ENCODE data around the gene BRPF3. TPM values are rescaled to one million over a fixed set of nuclear protein-coding genes. Genes with fewer than 3 reads are reported as not detected.

BRPF3 gene
- total RNA-seq, 1 donor from 2014 or later = 18.0 TPM

DNA sequence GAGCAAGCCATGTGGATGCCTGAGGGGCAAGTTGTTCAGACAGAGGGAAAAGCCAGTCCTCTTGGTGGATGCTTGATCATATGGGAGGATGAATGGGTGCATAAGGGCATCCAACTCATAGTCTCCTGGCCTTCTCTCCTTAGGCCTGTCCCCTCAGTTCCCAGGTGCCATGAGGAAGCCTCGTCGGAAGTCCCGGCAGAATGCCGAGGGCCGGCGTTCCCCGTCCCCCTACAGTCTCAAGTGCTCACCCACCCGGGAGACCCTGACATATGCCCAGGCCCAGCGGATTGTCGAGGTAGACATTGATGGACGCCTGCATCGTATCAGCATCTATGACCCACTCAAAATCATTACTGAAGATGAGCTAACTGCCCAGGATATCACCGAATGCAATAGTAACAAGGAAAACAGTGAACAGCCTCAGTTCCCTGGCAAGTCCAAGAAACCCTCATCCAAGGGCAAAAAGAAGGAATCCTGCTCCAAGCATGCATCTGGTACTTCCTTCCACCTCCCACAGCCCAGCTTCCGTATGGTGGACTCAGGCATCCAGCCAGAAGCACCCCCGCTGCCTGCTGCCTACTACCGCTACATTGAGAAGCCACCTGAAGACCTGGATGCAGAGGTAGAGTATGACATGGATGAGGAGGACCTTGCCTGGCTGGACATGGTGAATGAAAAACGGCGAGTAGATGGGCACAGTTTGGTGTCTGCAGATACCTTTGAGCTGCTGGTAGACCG, 3.8 kb downstream of the BRPF3 start:
- no peak for DNase-seq
- Histone ChIP-seq H3K9me3 (replicated peaks) (no peaks in the 10 kb centered on the region), H3K27me3 (ENCODE audit: low read depth) (no peaks in the 10 kb centered on the region), H3K36me3 (peaks cover 51% of the 10 kb centered on the region), H3K4me3 (no peak overlapping the region), H3K4me1 (peaks cover 45% of the 10 kb centered on the region), H3K27ac (replicated peaks) (no peak overlapping the region)
- intact Hi-C loops (cut with micrococcal nuclease) = no loop called here
- TF ChIP-seq, protein P1, sequence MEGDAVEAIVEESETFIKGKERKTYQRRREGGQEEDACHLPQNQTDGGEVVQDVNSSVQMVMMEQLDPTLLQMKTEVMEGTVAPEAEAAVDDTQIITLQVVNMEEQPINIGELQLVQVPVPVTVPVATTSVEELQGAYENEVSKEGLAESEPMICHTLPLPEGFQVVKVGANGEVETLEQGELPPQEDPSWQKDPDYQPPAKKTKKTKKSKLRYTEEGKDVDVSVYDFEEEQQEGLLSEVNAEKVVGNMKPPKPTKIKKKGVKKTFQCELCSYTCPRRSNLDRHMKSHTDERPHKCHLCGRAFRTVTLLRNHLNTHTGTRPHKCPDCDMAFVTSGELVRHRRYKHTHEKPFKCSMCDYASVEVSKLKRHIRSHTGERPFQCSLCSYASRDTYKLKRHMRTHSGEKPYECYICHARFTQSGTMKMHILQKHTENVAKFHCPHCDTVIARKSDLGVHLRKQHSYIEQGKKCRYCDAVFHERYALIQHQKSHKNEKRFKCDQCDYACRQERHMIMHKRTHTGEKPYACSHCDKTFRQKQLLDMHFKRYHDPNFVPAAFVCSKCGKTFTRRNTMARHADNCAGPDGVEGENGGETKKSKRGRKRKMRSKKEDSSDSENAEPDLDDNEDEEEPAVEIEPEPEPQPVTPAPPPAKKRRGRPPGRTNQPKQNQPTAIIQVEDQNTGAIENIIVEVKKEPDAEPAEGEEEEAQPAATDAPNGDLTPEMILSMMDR (IDR thresholded peaks at IDR 0.05; ENCODE audit: borderline replicate concordance) = no peak

DNA sequence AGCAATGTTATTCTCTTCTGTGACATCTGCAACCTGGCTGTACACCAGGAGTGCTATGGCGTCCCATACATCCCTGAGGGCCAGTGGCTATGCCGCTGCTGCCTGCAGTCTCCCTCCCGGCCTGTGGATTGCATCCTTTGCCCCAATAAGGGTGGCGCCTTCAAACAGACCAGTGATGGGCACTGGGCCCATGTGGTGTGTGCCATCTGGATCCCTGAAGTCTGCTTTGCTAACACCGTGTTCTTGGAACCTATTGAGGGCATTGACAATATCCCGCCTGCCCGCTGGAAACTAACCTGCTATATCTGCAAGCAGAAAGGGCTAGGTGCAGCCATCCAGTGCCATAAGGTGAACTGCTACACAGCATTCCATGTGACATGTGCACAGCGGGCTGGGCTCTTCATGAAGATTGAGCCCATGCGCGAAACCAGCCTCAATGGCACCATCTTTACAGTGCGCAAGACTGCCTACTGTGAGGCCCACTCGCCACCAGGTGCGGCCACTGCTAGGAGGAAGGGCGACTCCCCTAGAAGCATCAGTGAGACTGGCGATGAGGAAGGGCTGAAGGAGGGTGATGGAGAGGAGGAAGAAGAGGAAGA, 4.6 kb downstream of the BRPF3 start:
- DNase-seq = no peak
- no peak overlapping the region for H3K27ac ChIP-seq (replicated peaks)
- intact Hi-C loops (cut with micrococcal nuclease) = no loop called here
- H3K27me3 ChIP-seq (ENCODE audit: low read depth) = no peaks in the 10 kb centered on the region
- TF ChIP-seq, protein P1 (IDR thresholded peaks at IDR 0.05; ENCODE audit: borderline replicate concordance) = no peak
- peaks cover 57% of the 10 kb centered on the region for H3K36me3 ChIP-seq
- no peak overlapping the region for H3K4me3 ChIP-seq
- H3K4me1 ChIP-seq = peaks cover 38% of the 10 kb centered on the region
- no peaks in the 10 kb centered on the region for H3K9me3 ChIP-seq (replicated peaks)

DNA sequence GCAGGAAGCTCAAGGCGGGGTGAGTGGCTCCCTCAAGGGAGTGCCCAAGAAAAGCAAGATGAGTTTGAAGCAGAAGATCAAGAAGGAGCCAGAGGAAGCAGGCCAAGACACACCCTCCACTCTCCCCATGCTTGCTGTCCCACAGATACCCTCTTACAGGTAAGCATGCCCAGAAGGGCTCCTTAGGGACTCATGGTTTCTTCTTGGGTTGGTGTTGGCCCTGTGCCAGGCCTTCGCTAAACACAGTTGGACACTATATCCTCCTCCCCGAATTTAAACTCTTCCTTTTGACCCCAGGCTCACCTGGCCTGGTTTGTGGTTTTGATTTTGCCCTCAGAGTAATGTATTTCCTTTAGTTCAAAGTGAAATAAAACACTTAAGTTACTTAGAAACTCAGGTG, 5.1 kb downstream of the BRPF3 start:
- peaks cover 62% of the 10 kb centered on the region for H3K36me3 ChIP-seq
- peaks cover 38% of the 10 kb centered on the region for H3K4me1 ChIP-seq
- H3K9me3 ChIP-seq (replicated peaks) = no peaks in the 10 kb centered on the region
- no peak overlapping the region for H3K27ac ChIP-seq (replicated peaks)
- no peaks in the 10 kb centered on the region for H3K27me3 ChIP-seq (ENCODE audit: low read depth)
- H3K4me3 ChIP-seq = no peak overlapping the region
- intact Hi-C loops (cut with micrococcal nuclease) = no loop called here
- DNase-seq = no peak
- TF ChIP-seq, protein P1 (IDR thresholded peaks at IDR 0.05; ENCODE audit: borderline replicate concordance) = no peak

DNA sequence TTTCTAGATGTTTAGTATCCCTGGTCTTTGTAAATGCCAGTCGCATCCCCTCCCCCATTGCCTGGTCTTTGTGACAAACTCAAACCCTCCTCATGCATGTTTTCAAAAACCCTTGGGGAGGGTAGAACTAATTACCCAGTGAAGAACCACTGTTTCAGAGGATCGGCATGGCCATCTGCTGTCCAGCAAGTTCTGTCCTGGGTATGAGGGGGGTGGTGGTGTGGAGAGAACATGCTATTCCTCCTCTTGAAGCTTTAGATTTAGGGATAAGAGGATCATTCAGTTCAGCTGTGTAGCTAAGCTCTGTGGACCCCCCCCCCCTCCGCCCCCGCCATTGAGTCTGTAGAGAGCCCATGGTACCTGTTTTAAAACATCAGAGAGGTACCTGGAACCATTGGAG, 5.6 kb downstream of the BRPF3 start:
- no peak for DNase-seq
- intact Hi-C loops (cut with micrococcal nuclease) = no loop called here
- no peaks in the 10 kb centered on the region for H3K27me3 ChIP-seq (ENCODE audit: low read depth)
- no peak overlapping the region for H3K27ac ChIP-seq (replicated peaks)
- peaks cover 67% of the 10 kb centered on the region for H3K36me3 ChIP-seq
- TF ChIP-seq, protein P1 (IDR thresholded peaks at IDR 0.05; ENCODE audit: borderline replicate concordance) = no peak
- peaks cover 38% of the 10 kb centered on the region for H3K4me1 ChIP-seq
- no peaks in the 10 kb centered on the region for H3K9me3 ChIP-seq (replicated peaks)
- no peak overlapping the region for H3K4me3 ChIP-seq

DNA sequence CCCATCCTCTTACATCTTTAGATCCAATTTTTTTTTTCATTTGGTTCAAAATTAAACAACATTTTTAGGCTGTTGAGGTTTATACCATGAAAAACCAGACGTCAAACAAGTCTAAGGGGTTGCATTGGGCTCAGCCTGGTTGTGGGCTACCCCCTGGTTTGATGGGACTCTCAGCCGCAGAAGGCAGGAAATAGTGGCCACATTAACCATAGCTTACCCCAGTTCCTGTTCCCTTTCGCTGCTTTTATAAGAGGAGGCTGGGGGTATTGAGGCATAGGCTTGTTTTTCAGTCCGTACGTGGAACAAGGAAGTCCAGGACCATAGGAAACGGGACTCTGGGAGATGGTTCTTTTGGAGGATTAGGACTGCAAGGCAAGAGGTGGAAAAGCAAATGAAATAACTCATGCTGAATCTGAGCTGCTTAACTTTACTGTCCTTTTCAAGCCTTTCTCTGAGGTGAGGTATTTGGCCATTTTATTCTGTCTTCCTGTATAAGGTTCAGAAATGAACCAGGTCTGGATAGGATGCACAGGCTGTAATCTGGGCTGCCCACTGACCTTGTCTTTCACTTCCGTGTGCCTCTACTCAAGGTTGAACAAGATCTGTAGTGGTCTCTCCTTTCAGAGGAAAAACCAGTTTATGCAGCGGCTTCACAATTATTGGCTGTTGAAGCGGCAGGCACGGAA, 7.7 kb downstream of the BRPF3 start:
- no peak overlapping the region for H3K27ac ChIP-seq (replicated peaks)
- H3K4me3 ChIP-seq = no peak overlapping the region
- H3K9me3 ChIP-seq (replicated peaks) = no peaks in the 10 kb centered on the region
- DNase-seq = no peak
- TF ChIP-seq, protein P1 (IDR thresholded peaks at IDR 0.05; ENCODE audit: borderline replicate concordance) = no peak
- intact Hi-C loops (cut with micrococcal nuclease) = no loop called here
- peaks cover 88% of the 10 kb centered on the region for H3K36me3 ChIP-seq
- H3K4me1 ChIP-seq = peaks cover 23% of the 10 kb centered on the region
- H3K27me3 ChIP-seq (ENCODE audit: low read depth) = no peaks in the 10 kb centered on the region

All from left ventricle myocardium inferior (tissue), 1 donor.